GM23338 (cell line): ENCODE measurements around the gene APOH. TPM values are rescaled to one million over a fixed set of nuclear protein-coding genes. Genes with fewer than 3 reads are reported as not detected.

Experiments used
- ATAC-seq: fragments of 200-7000 bp; cut with Tn5 transposase; 3 replicates; pipeline ENCODE4 v1.9.1; 2020
- DNase-seq: peaks from one replicate; pipeline ENCODE4 v3.0.0-alpha.2; 2015; ENCODE audit warnings: low spot score
- H2AFZ ChIP-seq: fragments of 200-600 bp; sonication (generic); 2 replicates; pipeline ENCODE4 v1.8.0; 2016; ENCODE audit warnings: antibody characterized with exemption, mild to moderate bottlenecking, moderate library complexity
- H3F3A ChIP-seq: fragments of 200-600 bp; sonication (generic); replicated peaks from 2 replicates; pipeline ENCODE4 v1.8.0; 2017; ENCODE audit warnings: antibody characterized with exemption, mixed run types, low read depth
- H3K27ac ChIP-seq: fragments of 200-600 bp; sonication (generic); 2 replicates; pipeline ENCODE4 v1.6.1; 2016; ENCODE audit warnings: low read depth
- H3K27me3 ChIP-seq: fragments of 200-600 bp; sonication (generic); 2 replicates; pipeline ENCODE4 v1.8.0; 2016; ENCODE audit warnings: mild to moderate bottlenecking, mixed run types, moderate library complexity; ENCODE audit not compliant: insufficient read depth
- H3K36me3 ChIP-seq: fragments of 200-600 bp; sonication (generic); 2 replicates; pipeline ENCODE4 v1.8.0; 2016; ENCODE audit warnings: mild to moderate bottlenecking; ENCODE audit not compliant: insufficient read depth
- H3K4me1 ChIP-seq: fragments of 200-600 bp; sonication (generic); 2 replicates; pipeline ENCODE4 v1.8.0; 2016; ENCODE audit warnings: mild to moderate bottlenecking, moderate library complexity; ENCODE audit not compliant: insufficient read depth
- H3K4me2 ChIP-seq: fragments of 200-600 bp; sonication (generic); 2 replicates; pipeline ENCODE4 v1.7.1; 2017; ENCODE audit warnings: mixed run types
- H3K4me3 ChIP-seq: fragments of 200-600 bp; sonication (generic); 2 replicates; pipeline ENCODE4 v1.6.1; 2016; ENCODE audit warnings: mixed run types
- H3K79me2 ChIP-seq: fragments of 200-600 bp; sonication (generic); replicated peaks from 2 replicates; pipeline ENCODE4 v1.8.0; 2017; ENCODE audit warnings: mild to moderate bottlenecking; ENCODE audit not compliant: insufficient read depth
- H3K9me2 ChIP-seq: fragments of 200-600 bp; sonication (generic); 2 replicates; pipeline ENCODE4 v1.8.0; 2017; ENCODE audit not compliant: insufficient read depth
- H4K20me1 ChIP-seq: fragments of 200-600 bp; sonication (generic); replicated peaks from 2 replicates; pipeline ENCODE4 v1.8.0; 2017; ENCODE audit warnings: mild to moderate bottlenecking; ENCODE audit not compliant: insufficient read depth
- H3K27ac Mint-ChIP-seq: 2 replicates; pipeline ENCODE4 v1.8.0; 2020; ENCODE audit warnings: inconsistent platforms, mild to moderate bottlenecking, moderate library complexity, mixed read lengths
- H3K27me3 Mint-ChIP-seq: 3 replicates; pipeline ENCODE4 v1.8.0; 2022; ENCODE audit warnings: low read depth, mild to moderate bottlenecking, moderate library complexity, mixed read lengths, inconsistent platforms; ENCODE audit not compliant: insufficient read depth, poor library complexity
- H3K36me3 Mint-ChIP-seq: 3 replicates; pipeline ENCODE4 v1.8.0; 2021; ENCODE audit warnings: low read depth, mild to moderate bottlenecking, inconsistent platforms, moderate library complexity, mixed read lengths
- H3K4me1 Mint-ChIP-seq: 3 replicates; pipeline ENCODE4 v1.8.0; 2020; ENCODE audit warnings: mild to moderate bottlenecking, inconsistent platforms, mixed read lengths
- H3K4me3 Mint-ChIP-seq: 3 replicates; pipeline ENCODE4 v1.8.0; 2021; ENCODE audit warnings: moderate library complexity, mild to moderate bottlenecking, inconsistent platforms, mixed read lengths
- H3K9me3 Mint-ChIP-seq: 3 replicates; pipeline ENCODE4 v1.8.0; 2020; ENCODE audit warnings: moderate library complexity, mild to moderate bottlenecking, inconsistent platforms, mixed read lengths
- CREB1 ChIP-seq: fragments of 250-450 bp; sonication (Bioruptor Pico); IDR thresholded peaks from 2 replicates; pipeline ENCODE4 v1.5.0; 2020; ENCODE audit warnings: low read depth, mild to moderate bottlenecking, moderate library complexity
- CTCF ChIP-seq, 2 experiments: fragments of 200-600 bp in 1 of 2; sonication (generic) in 1 of 2; conservative IDR thresholded peaks; 2 replicates each; pipeline versions ENCODE4 v1.5.1 to v1.6.1; 2016 to 2017; ENCODE audit warnings: antibody characterized with exemption in 2 of 2, low read depth in 2 of 2, mild to moderate bottlenecking in 2 of 2, moderate library complexity in 1 of 2
- ETS1 ChIP-seq: IDR thresholded peaks from 2 replicates; pipeline ENCODE4 v1.6.1; 2016; ENCODE audit warnings: antibody characterized with exemption
- EZH2 ChIP-seq: fragments of 200-600 bp; sonication (generic); IDR thresholded peaks from one replicate; pipeline ENCODE4 v1.8.0; 2017; ENCODE audit warnings: antibody characterized with exemption, mild to moderate bottlenecking, low read depth; ENCODE audit not compliant: unreplicated experiment
- EZH2phosphoT487 ChIP-seq: fragments of 200-600 bp; sonication (generic); IDR thresholded peaks from one replicate; pipeline ENCODE4 v1.8.1; 2018; ENCODE audit warnings: antibody characterized with exemption; ENCODE audit not compliant: unreplicated experiment
- JUNB ChIP-seq: IDR thresholded peaks from one replicate; pipeline ENCODE4 v1.6.1; 2016; ENCODE audit warnings: antibody characterized with exemption; ENCODE audit not compliant: unreplicated experiment
- NANOG ChIP-seq: IDR thresholded peaks from 2 replicates; pipeline ENCODE4 v1.6.1; 2016; ENCODE audit warnings: antibody characterized with exemption, borderline replicate concordance
- POLR2AphosphoS5 ChIP-seq: IDR thresholded peaks from 2 replicates; pipeline ENCODE4 v1.6.1; 2016; ENCODE audit warnings: antibody characterized with exemption, low read depth
- REST ChIP-seq: IDR thresholded peaks from one replicate; pipeline ENCODE4 v1.6.1; 2018; ENCODE audit warnings: antibody characterized with exemption; ENCODE audit not compliant: unreplicated experiment
- STAT1 ChIP-seq: IDR thresholded peaks from one replicate; pipeline ENCODE4 v1.6.1; 2016; ENCODE audit warnings: antibody characterized with exemption; ENCODE audit not compliant: unreplicated experiment
- ZNF114 ChIP-seq: fragments of 250-450 bp; sonication (Bioruptor Pico); IDR thresholded peaks from 2 replicates; pipeline ENCODE4 v1.5.0; 2020; ENCODE audit warnings: mild to moderate bottlenecking, moderate library complexity
- ZNF331 ChIP-seq: fragments of 250-450 bp; sonication (Bioruptor Pico); IDR thresholded peaks from 2 replicates; pipeline ENCODE4 v1.5.0; 2020; ENCODE audit warnings: low read depth, mild to moderate bottlenecking, moderate library complexity
- polyA plus RNA-seq: library from polyadenylated mRNA; unstranded; fragments of >200 nt; fragmentation: Nextera tagmentation; extraction: Ambion mirVana; gene quantifications from 2 replicates; pipeline ENCODE4 v1.2.1, GENCODE V29; 2016
- total RNA-seq: library from RNA; depleted of rRNA; stranded (reverse); fragments of >200 nt; shearing (Covaris generic); gene quantifications from 2 replicates; pipeline ENCODE4 v1.2.3, GENCODE V29; 2014

The APOH gene
- total and polyA plus RNA-seq, 2 experiments from 2014 or later, result not detected

DNA sequence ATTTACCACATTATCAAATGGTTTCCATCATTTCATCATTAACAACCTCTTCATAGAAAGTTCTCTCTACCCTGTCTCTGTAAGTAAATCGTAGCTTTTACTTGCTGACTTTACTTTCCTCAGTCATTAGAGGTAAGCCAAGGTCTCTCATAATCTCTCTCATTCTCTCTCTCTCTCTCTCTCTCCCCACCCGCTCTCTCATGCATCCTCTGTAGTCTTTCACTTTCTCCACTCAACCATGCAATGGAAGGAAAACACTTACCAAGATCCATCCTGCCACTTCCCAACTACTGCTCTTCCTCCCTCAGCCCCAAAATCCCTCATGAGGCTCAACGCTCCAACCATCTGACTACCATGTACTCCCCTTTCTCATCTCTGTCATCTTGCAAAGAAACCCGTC, 43.4 kb downstream of the APOH start:
- no peak overlapping the region for H3K27ac Mint-ChIP-seq
- no peaks in the 10 kb centered on the region for H3K27me3 Mint-ChIP-seq
- H3K4me3 ChIP-seq, result no peak overlapping the region
- no peaks in the 10 kb centered on the region for H3K9me2 ChIP-seq
- no peak overlapping the region for H3K27ac ChIP-seq
- ATAC-seq (no peak), DNase-seq (no peak)
- H4K20me1 ChIP-seq, result no peaks in the 10 kb centered on the region
- no peaks in the 10 kb centered on the region for H3K79me2 ChIP-seq
- H3K4me3 Mint-ChIP-seq, result no peak overlapping the region
- H3K4me1 ChIP-seq, result peaks cover 3% of the 10 kb centered on the region; the same call in 1 of the 2 replicates
- peaks cover under 1% of the 10 kb centered on the region; the same call in 2 of the 3 replicates for H3K4me1 Mint-ChIP-seq
- no peak for TF ChIP-seq CTCF (conservative IDR thresholded peaks at IDR 0.05; ENCODE audit: low read depth in 2 of 2)
- no peak for TF ChIP-seq EZH2
- no peak for TF ChIP-seq JUNB
- no peak for TF ChIP-seq STAT1
- TF ChIP-seq NANOG, result no peak
- H3K27me3 ChIP-seq, result no peaks in the 10 kb centered on the region; the same call in 1 of the 2 replicates
- no peak overlapping the region for H3K4me2 ChIP-seq
- no peaks in the 10 kb centered on the region for H3K36me3 ChIP-seq
- no peak overlapping the region for H2AFZ ChIP-seq
- no peaks in the 10 kb centered on the region for H3F3A ChIP-seq
- no peaks in the 10 kb centered on the region for H3K36me3 Mint-ChIP-seq
- no peaks in the 10 kb centered on the region for H3K9me3 Mint-ChIP-seq

DNA sequence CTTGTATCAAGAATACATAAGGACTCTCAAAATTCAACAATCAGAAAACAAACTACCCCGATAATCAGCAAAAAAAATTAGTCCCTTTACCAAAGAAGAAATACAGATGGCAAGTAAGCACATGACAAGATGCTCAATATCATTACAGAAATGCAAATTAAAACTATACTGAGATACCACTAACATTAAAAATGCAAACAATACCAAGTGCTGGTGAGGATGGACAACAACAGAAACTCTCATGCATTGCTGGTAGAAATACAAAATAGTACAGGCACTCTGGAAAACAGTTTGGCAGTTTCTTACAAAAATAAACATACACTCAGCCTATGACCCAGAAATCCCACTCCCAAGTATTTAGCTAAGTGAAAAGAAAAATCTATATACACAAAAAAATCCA, 44.8 kb downstream of the APOH start:
- no peaks in the 10 kb centered on the region for H3F3A ChIP-seq
- H3K36me3 Mint-ChIP-seq, result no peaks in the 10 kb centered on the region
- no peaks in the 10 kb centered on the region for H3K9me3 Mint-ChIP-seq
- no peak overlapping the region for H3K4me3 Mint-ChIP-seq
- no peaks in the 10 kb centered on the region for H3K9me2 ChIP-seq
- H3K4me3 ChIP-seq, result no peak overlapping the region
- no peak for DNase-seq
- no peak for ATAC-seq
- no peak overlapping the region for H3K4me2 ChIP-seq
- H3K27me3 Mint-ChIP-seq, result no peaks in the 10 kb centered on the region
- H3K79me2 ChIP-seq, result no peaks in the 10 kb centered on the region
- no peaks in the 10 kb centered on the region for H3K4me1 ChIP-seq
- no peaks in the 10 kb centered on the region for H4K20me1 ChIP-seq
- no peak overlapping the region for H3K27ac ChIP-seq
- H3K4me1 Mint-ChIP-seq, result no peaks in the 10 kb centered on the region; the same call in 2 of the 3 replicates
- no peak overlapping the region for H3K27ac Mint-ChIP-seq
- H2AFZ ChIP-seq, result no peak overlapping the region
- no peaks in the 10 kb centered on the region for H3K27me3 ChIP-seq
- no peaks in the 10 kb centered on the region for H3K36me3 ChIP-seq
- no peak for TF ChIP-seq CTCF (conservative IDR thresholded peaks at IDR 0.05; ENCODE audit: low read depth in 2 of 2)
- no peak for TF ChIP-seq POLR2AphosphoS5
- TF ChIP-seq STAT1, result no peak
- no peak for TF ChIP-seq JUNB
- no peak for TF ChIP-seq CREB1
- no peak for TF ChIP-seq ZNF114
- no peak for TF ChIP-seq NANOG
- no peak for TF ChIP-seq EZH2phosphoT487
- no peak for TF ChIP-seq REST
- no peak for TF ChIP-seq ZNF331 (CRISPR knock-in tag)
- TF ChIP-seq ETS1, result no peak
